ENCODE results near the gene ELMOD3.
A peak's percentile ranks its signal among the peaks of the same experiment; 100 is the strongest.

The ELMOD3 gene

GRCh38 chr2:85418132-85419008, 63.8 kb downstream of the ELMOD3 start, which contains the start of gene SH2D6:
Gene SH2D6, plus strand, starts transcription at chr2:85418714. Its CDS starts 10,752 bp downstream, at chr2:85429466.
- H3K4me1 ChIP-seq (ENCODE audit: control insufficient read depth, insufficient read depth, low read length) = peaks cover 25% of the 10 kb centered on the region

GRCh38 chr2:85419009-85419675, 64.6 kb downstream of the ELMOD3 start:
- Histone ChIP-seq H3K27ac (ENCODE audit: low read length) (peak overlapping the region; percentile 87), H3K4me1 (ENCODE audit: control insufficient read depth, insufficient read depth, low read length) (peaks cover 23% of the 10 kb centered on the region), H3K36me3 (ENCODE audit: control insufficient read depth in 2 of 2, insufficient read depth in 2 of 2, low read length in 2 of 2) (no peaks in the 10 kb centered on the region), H3K27me3 (ENCODE audit: control insufficient read depth in 1 of 2, insufficient read depth in 2 of 2, low read length in 2 of 2) (no peaks in the 10 kb centered on the region), H3K4me3 (ENCODE audit: low read length in 2 of 2) (peak overlapping the region; percentile 83 to 93), H3K9ac (ENCODE audit: low read length in 2 of 2) (peak overlapping the region; percentile 73 to 90), H3K9me3 (ENCODE audit: control insufficient read depth in 2 of 2, low read length in 2 of 2) (no peaks in the 10 kb centered on the region)

More at GRCh38 chr2:85418132-85419008, 63.8 kb downstream of the ELMOD3 start, which contains the start of gene SH2D6:
- Histone ChIP-seq H3K4me3 (ENCODE audit: low read length in 2 of 2) (peak within 1 kb of the TSS; percentile 83 to 93), H3K27ac (ENCODE audit: low read length) (peak within 1 kb of the TSS; percentile 87), H3K9me3 (ENCODE audit: control insufficient read depth in 2 of 2, low read length in 2 of 2) (no peaks in the 10 kb centered on the region), H3K36me3 (ENCODE audit: control insufficient read depth in 2 of 2, insufficient read depth in 2 of 2, low read length in 2 of 2) (no peaks in the 10 kb centered on the region), H3K27me3 (ENCODE audit: control insufficient read depth in 1 of 2, insufficient read depth in 2 of 2, low read length in 2 of 2) (no peaks in the 10 kb centered on the region), H3K9ac (ENCODE audit: low read length in 2 of 2) (peak within 1 kb of the TSS; percentile 73 to 90)

GRCh38 chr2:85420536-85421259, 66.1 kb downstream of the ELMOD3 start:
- Histone ChIP-seq H3K27me3 (ENCODE audit: control insufficient read depth in 1 of 2, insufficient read depth in 2 of 2, low read length in 2 of 2) (no peaks in the 10 kb centered on the region), H3K27ac (ENCODE audit: low read length) (peak overlapping the region; percentile 55), H3K9ac (ENCODE audit: low read length in 2 of 2) (peak overlapping the region; percentile 52 to 55), H3K4me1 (ENCODE audit: control insufficient read depth, insufficient read depth, low read length) (peaks cover 21% of the 10 kb centered on the region), H3K4me3 (ENCODE audit: low read length in 2 of 2) (peak overlapping the region; percentile 44 to 66), H3K36me3 (ENCODE audit: control insufficient read depth in 2 of 2, insufficient read depth in 2 of 2, low read length in 2 of 2) (no peaks in the 10 kb centered on the region), H3K9me3 (ENCODE audit: control insufficient read depth in 2 of 2, low read length in 2 of 2) (no peaks in the 10 kb centered on the region)

- H3K36me3 ChIP-seq (ENCODE audit: control insufficient read depth in 2 of 2, insufficient read depth in 2 of 2, low read length in 2 of 2) = no peaks in the 10 kb centered on the region
- H3K27me3 ChIP-seq (ENCODE audit: control insufficient read depth in 1 of 2, insufficient read depth in 2 of 2, low read length in 2 of 2) = no peaks in the 10 kb centered on the region
- H3K4me3 ChIP-seq (ENCODE audit: low read length in 2 of 2) = peak overlapping the region in 1 of 2 donors; percentile 66
- H3K9ac ChIP-seq (ENCODE audit: low read length in 2 of 2) = peak overlapping the region; percentile 42 to 52
- peaks cover 21% of the 10 kb centered on the region for H3K4me1 ChIP-seq (ENCODE audit: control insufficient read depth, insufficient read depth, low read length)
- H3K27ac ChIP-seq (ENCODE audit: low read length) = peak overlapping the region; percentile 55
- no peaks in the 10 kb centered on the region for H3K9me3 ChIP-seq (ENCODE audit: control insufficient read depth in 2 of 2, low read length in 2 of 2)
These were observed 66.9 kb downstream of the ELMOD3 start for GRCh38 chr2:85421260-85422071.

GRCh38 chr2:85422072-85422457, 67.5 kb downstream of the ELMOD3 start:
- Histone ChIP-seq H3K9ac (ENCODE audit: low read length in 2 of 2) (no peak overlapping the region), H3K9me3 (ENCODE audit: control insufficient read depth in 2 of 2, low read length in 2 of 2) (no peaks in the 10 kb centered on the region), H3K4me1 (ENCODE audit: control insufficient read depth, insufficient read depth, low read length) (peaks cover 21% of the 10 kb centered on the region), H3K27ac (ENCODE audit: low read length) (no peak overlapping the region), H3K27me3 (ENCODE audit: control insufficient read depth in 1 of 2, insufficient read depth in 2 of 2, low read length in 2 of 2) (no peaks in the 10 kb centered on the region), H3K36me3 (ENCODE audit: control insufficient read depth in 2 of 2, insufficient read depth in 2 of 2, low read length in 2 of 2) (no peaks in the 10 kb centered on the region), H3K4me3 (ENCODE audit: low read length in 2 of 2) (no peak overlapping the region)

- H3K27me3 ChIP-seq (ENCODE audit: control insufficient read depth in 1 of 2, insufficient read depth in 2 of 2, low read length in 2 of 2) = no peaks in the 10 kb centered on the region
- no peaks in the 10 kb centered on the region for H3K36me3 ChIP-seq (ENCODE audit: control insufficient read depth in 2 of 2, insufficient read depth in 2 of 2, low read length in 2 of 2)
- H3K4me3 ChIP-seq (ENCODE audit: low read length in 2 of 2) = no peak overlapping the region
- no peak overlapping the region for H3K27ac ChIP-seq (ENCODE audit: low read length)
- H3K4me1 ChIP-seq (ENCODE audit: control insufficient read depth, insufficient read depth, low read length) = peaks cover 14% of the 10 kb centered on the region
- H3K9ac ChIP-seq (ENCODE audit: low read length in 2 of 2) = no peak overlapping the region
- no peaks in the 10 kb centered on the region for H3K9me3 ChIP-seq (ENCODE audit: control insufficient read depth in 2 of 2, low read length in 2 of 2)
These were observed 69.0 kb downstream of the ELMOD3 start for GRCh38 chr2:85423525-85423924.

GRCh38 chr2:85425588-85425987, 71.0 kb downstream of the ELMOD3 start:
- Histone ChIP-seq H3K27ac (ENCODE audit: low read length) (no peak overlapping the region), H3K4me3 (ENCODE audit: low read length in 2 of 2) (no peak overlapping the region), H3K9me3 (ENCODE audit: control insufficient read depth in 2 of 2, low read length in 2 of 2) (no peaks in the 10 kb centered on the region), H3K9ac (ENCODE audit: low read length in 2 of 2) (no peak overlapping the region), H3K36me3 (ENCODE audit: control insufficient read depth in 2 of 2, insufficient read depth in 2 of 2, low read length in 2 of 2) (no peaks in the 10 kb centered on the region), H3K27me3 (ENCODE audit: control insufficient read depth in 1 of 2, insufficient read depth in 2 of 2, low read length in 2 of 2) (no peaks in the 10 kb centered on the region), H3K4me1 (ENCODE audit: control insufficient read depth, insufficient read depth, low read length) (peaks cover 7% of the 10 kb centered on the region)

- Histone ChIP-seq H3K9me3 (ENCODE audit: control insufficient read depth in 2 of 2, low read length in 2 of 2) (no peaks in the 10 kb centered on the region), H3K4me1 (ENCODE audit: control insufficient read depth, insufficient read depth, low read length) (peaks cover 2% of the 10 kb centered on the region), H3K4me3 (ENCODE audit: low read length in 2 of 2) (no peak overlapping the region), H3K27ac (ENCODE audit: low read length) (no peak overlapping the region), H3K9ac (ENCODE audit: low read length in 2 of 2) (no peak overlapping the region), H3K27me3 (ENCODE audit: control insufficient read depth in 1 of 2, insufficient read depth in 2 of 2, low read length in 2 of 2) (no peaks in the 10 kb centered on the region), H3K36me3 (ENCODE audit: control insufficient read depth in 2 of 2, insufficient read depth in 2 of 2, low read length in 2 of 2) (no peaks in the 10 kb centered on the region)
These were observed 72.8 kb downstream of the ELMOD3 start for GRCh38 chr2:85427300-85427835.

- H3K27ac ChIP-seq (ENCODE audit: low read length) = no peak overlapping the region
- H3K36me3 ChIP-seq (ENCODE audit: control insufficient read depth in 2 of 2, insufficient read depth in 2 of 2, low read length in 2 of 2) = no peaks in the 10 kb centered on the region
- peaks cover 6% of the 10 kb centered on the region for H3K4me1 ChIP-seq (ENCODE audit: control insufficient read depth, insufficient read depth, low read length)
- no peaks in the 10 kb centered on the region for H3K9me3 ChIP-seq (ENCODE audit: control insufficient read depth in 2 of 2, low read length in 2 of 2)
- H3K9ac ChIP-seq (ENCODE audit: low read length in 2 of 2) = no peak overlapping the region
- no peaks in the 10 kb centered on the region for H3K27me3 ChIP-seq (ENCODE audit: control insufficient read depth in 1 of 2, insufficient read depth in 2 of 2, low read length in 2 of 2)
- no peak overlapping the region for H3K4me3 ChIP-seq (ENCODE audit: low read length in 2 of 2)
These were observed 73.8 kb downstream of the ELMOD3 start for GRCh38 chr2:85428343-85428881.
